Activated T-cell treated with anti-CD3 and anti-CD28 coated beads, Interleukin-2, amount 50 U/mL, for 4 hours (primary cell): ENCODE measurements around the gene DNAJC22. TPM values are rescaled to one million over a fixed set of nuclear protein-coding genes. Genes with fewer than 3 reads are reported as not detected.
"Not testable (repeated sequence)": the region's sequence is repeated elsewhere in the genome, so short reads cannot be mapped to it uniquely, and the experiment has no call there.

Experiments used
- ATAC-seq, 2 donors: fragments of 200-7000 bp; cut with Tn5 transposase; one replicate each; pipeline ENCODE4 v1.10.0; 2021
- DNase-seq: peaks from one replicate; pipeline ENCODE4 v3.0.0-alpha.2; 2020
- H3K27me3 Mint-ChIP-seq: one replicate; pipeline ENCODE4 v1.8.0; 2021; ENCODE audit warnings: low read depth, mixed read lengths
- H3K36me3 Mint-ChIP-seq: one replicate; pipeline ENCODE4 v1.8.0; 2022; ENCODE audit warnings: mixed read lengths; ENCODE audit not compliant: insufficient read depth
- H3K4me1 Mint-ChIP-seq: one replicate; pipeline ENCODE4 v1.8.0; 2021; ENCODE audit warnings: low read depth, mixed read lengths
- H3K4me3 Mint-ChIP-seq: one replicate; pipeline ENCODE4 v1.8.0; 2021; ENCODE audit warnings: mild to moderate bottlenecking, moderate library complexity, mixed read lengths
- H3K9me3 Mint-ChIP-seq: one replicate; pipeline ENCODE4 v1.8.0; 2021; ENCODE audit warnings: mixed read lengths
- total RNA-seq, 3 donors: library from RNA; stranded (reverse); gene quantifications; one replicate each; pipeline ENCODE4 v1.2.1, GENCODE V29; 2021

DNAJC22 gene
- total RNA-seq, 3 donors from 2014 or later: 0.11 TPM; not detected in 2

DNA sequence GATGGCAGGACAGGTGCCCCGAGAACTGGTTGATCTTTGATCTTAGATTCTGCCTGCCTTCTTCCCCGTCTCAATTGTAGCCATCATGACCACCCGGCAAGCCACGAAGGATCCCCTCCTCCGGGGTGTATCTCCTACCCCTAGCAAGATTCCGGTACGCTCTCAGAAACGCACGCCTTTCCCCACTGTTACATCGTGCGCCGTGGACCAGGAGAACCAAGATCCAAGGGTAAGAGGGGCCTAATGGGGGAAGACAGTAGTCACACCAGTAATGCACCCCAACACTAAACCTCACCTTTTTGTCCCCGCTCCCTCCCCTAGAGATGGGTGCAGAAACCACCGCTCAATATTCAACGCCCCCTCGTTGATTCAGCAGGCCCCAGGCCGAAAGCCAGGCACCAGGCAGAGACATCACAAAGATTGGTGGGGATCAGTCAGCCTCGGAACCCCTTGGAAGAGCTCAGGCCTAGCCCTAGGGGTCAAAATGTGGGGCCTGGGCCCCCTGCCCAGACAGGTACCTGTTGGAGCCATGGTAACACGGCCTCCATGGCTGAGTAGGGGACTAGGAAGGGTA lies 23.1 kb upstream of the DNAJC22 start:
- DNase-seq (no peak), ATAC-seq (no peak)
- Mint-ChIP-seq H3K4me1 (peaks cover 17% of the 10 kb centered on the region), H3K27me3 (no peaks in the 10 kb centered on the region), H3K4me3 (peak overlapping the region; percentile 84), H3K36me3 (no peaks in the 10 kb centered on the region), H3K9me3 (no peaks in the 10 kb centered on the region)

DNA sequence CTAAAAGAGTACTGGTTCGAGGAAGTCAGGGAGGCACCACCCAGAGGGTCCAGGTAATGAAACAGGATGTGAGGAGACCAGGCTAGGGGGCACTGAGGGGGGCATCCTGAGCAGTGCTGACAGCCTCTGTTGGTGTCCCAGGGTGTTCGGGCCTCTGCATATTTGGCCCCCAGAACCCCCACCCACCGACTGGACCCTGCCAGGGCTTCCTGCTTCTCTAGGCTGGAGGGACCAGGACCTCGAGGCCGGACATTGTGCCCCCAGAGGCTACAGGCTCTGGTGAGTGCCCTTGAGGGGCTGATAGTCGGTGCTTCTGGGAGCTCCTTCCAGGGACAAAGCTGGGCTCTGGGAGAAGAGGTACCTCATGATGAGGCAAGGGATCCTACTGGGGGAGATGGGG lies 21.1 kb upstream of the DNAJC22 start:
- no peak for ATAC-seq
- no peaks in the 10 kb centered on the region for H3K27me3 Mint-ChIP-seq

DNA sequence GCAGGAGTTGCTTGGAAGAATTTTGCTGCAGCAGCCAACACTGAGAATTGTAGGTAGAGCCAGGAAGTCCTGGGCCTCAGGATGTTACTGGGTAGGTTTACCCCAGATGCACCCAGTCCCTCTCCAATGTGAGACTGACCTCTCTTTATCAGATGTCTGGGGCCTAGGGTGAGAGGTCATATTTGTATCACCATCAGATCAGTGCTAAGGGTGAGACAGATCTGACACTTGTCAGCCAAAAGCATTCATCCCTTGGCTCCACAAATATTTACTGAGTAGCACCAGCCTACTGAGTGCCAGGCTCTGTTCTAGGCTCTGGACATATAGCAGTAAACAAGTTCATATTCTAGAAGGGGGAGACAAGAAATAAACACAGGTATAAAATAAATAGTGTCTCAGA lies 19.3 kb upstream of the DNAJC22 start:
- ATAC-seq (no peak), DNase-seq (no peak)
- Mint-ChIP-seq H3K4me3 (no peak overlapping the region), H3K36me3 (no peaks in the 10 kb centered on the region), H3K9me3 (no peaks in the 10 kb centered on the region), H3K27me3 (peaks cover 17% of the 10 kb centered on the region), H3K4me1 (peaks cover 8% of the 10 kb centered on the region)

More for the DNA sequence above, 21.1 kb upstream of the DNAJC22 start:
- H3K4me1 Mint-ChIP-seq: peaks cover 17% of the 10 kb centered on the region
- no peaks in the 10 kb centered on the region for H3K9me3 Mint-ChIP-seq
- DNase-seq: no peak
- H3K4me3 Mint-ChIP-seq: no peak overlapping the region
- H3K36me3 Mint-ChIP-seq: no peaks in the 10 kb centered on the region

DNA sequence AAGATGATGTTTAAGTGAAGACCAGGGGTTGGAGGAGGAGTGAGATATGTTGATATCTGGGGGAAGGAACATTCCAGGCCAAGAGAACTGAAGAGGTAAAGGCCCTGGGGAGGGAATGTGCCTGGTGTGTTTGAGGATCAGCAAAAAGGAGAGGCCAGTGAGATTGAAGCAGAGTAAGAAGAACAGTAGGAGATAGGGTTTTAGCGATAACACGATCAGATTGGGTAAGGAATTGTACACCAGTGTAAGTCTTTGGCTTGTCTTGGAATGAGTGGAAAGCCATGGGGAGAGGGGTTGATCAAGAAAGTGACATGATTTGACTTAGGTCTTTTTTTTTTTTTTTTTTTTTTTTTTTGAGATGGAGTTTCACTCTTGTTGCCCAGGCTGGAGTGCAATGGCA lies 18.8 kb upstream of the DNAJC22 start:
- H3K36me3 Mint-ChIP-seq: no peaks in the 10 kb centered on the region
- peaks cover 22% of the 10 kb centered on the region for H3K27me3 Mint-ChIP-seq
- no peaks in the 10 kb centered on the region for H3K9me3 Mint-ChIP-seq
- no peak for ATAC-seq
- no peak overlapping the region for H3K4me3 Mint-ChIP-seq
- peaks cover 7% of the 10 kb centered on the region for H3K4me1 Mint-ChIP-seq
- DNase-seq: no peak

DNA sequence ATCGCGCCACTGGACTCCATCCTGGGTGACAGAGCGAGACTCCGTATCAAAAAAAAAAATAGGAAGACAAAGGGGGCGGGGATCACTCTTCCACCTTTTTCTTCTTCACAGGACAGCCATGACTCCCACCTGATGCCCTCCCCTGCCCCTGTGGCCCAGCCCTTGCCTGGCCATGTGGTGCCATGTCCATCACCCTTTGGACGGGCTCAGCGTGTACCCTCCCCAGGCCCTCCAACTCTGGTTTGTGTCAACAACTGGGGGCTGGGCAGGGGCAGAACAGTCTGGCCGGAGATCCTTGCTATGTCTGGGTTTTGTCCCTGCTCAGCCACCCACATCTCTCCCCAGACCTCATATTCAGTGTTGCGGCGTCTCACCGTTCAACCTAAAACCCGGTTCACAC lies 17.9 kb upstream of the DNAJC22 start:
- no peak for DNase-seq
- no peaks in the 10 kb centered on the region for H3K9me3 Mint-ChIP-seq
- no peak overlapping the region for H3K4me3 Mint-ChIP-seq
- no peak for ATAC-seq
- no peaks in the 10 kb centered on the region for H3K36me3 Mint-ChIP-seq
- peaks cover 2% of the 10 kb centered on the region for H3K4me1 Mint-ChIP-seq
- peaks cover 29% of the 10 kb centered on the region for H3K27me3 Mint-ChIP-seq

DNA sequence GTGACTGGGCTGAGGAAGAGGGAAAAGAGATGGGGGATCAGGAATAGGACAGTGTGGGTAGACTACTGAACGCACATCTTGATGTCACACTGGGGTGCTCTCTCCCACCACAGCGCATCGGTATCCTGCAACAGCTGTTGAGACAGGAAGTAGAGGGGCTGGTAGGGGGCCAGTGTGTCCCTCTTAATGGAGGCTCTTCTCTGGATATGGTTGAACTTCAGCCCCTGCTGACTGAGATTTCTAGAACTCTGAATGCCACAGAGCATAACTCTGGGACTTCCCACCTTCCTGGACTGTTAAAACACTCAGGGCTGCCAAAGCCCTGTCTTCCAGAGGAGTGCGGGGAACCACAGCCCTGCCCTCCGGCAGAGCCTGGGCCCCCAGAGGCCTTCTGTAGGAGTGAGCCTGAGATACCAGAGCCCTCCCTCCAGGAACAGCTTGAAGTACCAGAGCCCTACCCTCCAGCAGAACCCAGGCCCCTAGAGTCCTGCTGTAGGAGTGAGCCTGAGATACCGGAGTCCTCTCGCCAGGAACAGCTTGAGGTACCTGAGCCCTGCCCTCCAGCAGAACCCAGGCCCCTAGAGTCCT lies 16.6 kb upstream of the DNAJC22 start:
- Mint-ChIP-seq H3K36me3 (no peaks in the 10 kb centered on the region), H3K4me3 (no peak overlapping the region), H3K4me1 (peaks cover 6% of the 10 kb centered on the region), H3K27me3 (peaks cover 40% of the 10 kb centered on the region), H3K9me3 (no peaks in the 10 kb centered on the region)
- no peak for ATAC-seq
- no peak for DNase-seq

DNA sequence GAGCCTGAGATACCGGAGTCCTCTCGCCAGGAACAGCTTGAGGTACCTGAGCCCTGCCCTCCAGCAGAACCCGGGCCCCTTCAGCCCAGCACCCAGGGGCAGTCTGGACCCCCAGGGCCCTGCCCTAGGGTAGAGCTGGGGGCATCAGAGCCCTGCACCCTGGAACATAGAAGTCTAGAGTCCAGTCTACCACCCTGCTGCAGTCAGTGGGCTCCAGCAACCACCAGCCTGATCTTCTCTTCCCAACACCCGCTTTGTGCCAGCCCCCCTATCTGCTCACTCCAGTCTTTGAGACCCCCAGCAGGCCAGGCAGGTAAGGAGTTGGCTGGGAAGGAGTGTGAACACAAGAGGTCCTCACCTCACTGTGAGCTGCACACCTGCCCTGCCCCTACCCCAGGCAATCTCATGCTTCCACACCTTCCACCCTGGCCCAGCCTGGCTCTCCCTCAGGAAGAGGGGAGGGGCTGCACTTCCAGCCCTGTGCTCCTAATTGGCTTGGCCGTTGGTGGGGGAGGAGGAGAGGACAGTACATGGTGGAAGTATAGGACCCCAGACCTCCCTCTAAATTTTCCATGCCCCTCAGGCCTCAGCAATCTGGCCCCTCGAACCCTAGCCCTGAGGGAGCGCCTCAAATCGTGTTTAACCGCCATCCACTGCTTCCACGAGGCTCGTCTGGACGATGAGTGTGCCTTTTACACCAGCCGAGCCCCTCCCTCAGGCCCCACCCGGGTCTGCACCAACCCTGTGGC lies 15.9 kb upstream of the DNAJC22 start:
- Mint-ChIP-seq H3K4me3 (no peak overlapping the region), H3K4me1 (peaks cover 6% of the 10 kb centered on the region), H3K9me3 (no peaks in the 10 kb centered on the region), H3K36me3 (no peaks in the 10 kb centered on the region), H3K27me3 (peaks cover 47% of the 10 kb centered on the region)
- DNase-seq (no peak), ATAC-seq (no peak)

DNA sequence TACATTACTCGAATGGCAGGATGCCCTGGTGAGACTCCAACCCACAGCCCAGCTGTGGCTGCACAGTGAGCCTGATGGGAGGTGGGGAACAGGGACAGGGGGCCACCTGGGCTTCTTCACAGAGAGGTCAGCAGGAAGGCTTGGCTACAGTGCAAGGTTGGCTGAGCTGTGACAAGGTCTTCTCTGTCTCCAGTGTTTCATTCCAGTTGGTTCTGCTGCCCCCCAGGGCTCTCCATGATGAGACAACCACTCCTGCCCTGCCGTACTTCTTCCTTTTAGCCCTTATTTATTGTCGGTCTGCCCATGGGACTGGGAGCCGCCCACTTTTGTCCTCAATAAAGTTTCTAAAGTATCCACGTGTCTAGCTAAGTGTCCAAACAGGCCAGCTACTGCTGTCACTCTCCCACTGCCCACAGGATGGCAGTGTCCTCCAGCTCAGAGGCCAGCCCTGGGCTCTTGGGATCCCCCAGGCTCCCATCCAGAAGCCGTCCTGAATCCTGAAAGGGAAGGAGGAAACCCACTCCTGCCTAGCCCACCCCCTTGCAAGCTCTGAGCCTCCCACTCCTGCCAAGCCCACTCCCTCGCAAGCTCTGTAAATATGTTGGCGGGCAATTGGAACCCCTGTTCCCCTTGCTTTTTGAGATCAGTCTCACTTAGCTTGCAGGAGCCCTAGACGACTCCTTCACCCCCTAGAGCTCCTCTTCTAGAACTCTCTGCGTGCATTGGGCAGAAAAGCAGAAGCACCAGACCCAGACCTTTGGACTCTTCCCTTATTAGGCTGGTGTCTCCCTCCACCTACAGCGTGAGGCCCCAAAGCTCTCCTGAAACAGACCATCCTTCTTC lies 15.1 kb upstream of the DNAJC22 start:
- Mint-ChIP-seq H3K4me3 (no peak overlapping the region), H3K9me3 (no peaks in the 10 kb centered on the region), H3K4me1 (peaks cover 6% of the 10 kb centered on the region), H3K27me3 (peaks cover 48% of the 10 kb centered on the region), H3K36me3 (no peaks in the 10 kb centered on the region)
- ATAC-seq (peak in 1 of 2 donors; percentile 44), DNase-seq (no peak)

DNA sequence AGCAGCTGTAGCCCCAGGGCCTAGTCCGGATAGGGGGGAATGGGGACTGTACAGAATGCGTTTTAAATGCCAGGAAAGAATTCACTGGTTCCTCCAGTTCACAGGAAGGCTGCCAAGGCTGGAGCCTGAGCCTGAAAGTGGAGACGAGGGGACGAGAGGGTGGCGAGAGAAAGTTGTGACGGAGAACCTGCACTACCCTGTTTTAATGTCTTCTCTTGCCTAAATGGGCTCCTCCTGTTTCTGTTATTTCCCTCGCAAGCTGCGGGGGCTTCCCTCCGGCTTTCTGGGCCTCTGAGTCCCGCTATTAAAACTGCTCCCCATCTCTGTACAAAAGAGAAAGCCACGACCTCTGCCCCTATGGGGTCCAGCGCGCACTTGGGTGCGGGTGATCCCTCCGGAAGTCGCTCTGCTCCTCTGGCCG lies 14.2 kb upstream of the DNAJC22 start:
- Mint-ChIP-seq H3K4me3 (no peak overlapping the region), H3K4me1 (peaks cover 9% of the 10 kb centered on the region), H3K9me3 (no peaks in the 10 kb centered on the region), H3K36me3 (no peaks in the 10 kb centered on the region), H3K27me3 (peaks cover 56% of the 10 kb centered on the region)
- ATAC-seq (no peak), DNase-seq (no peak)

DNA sequence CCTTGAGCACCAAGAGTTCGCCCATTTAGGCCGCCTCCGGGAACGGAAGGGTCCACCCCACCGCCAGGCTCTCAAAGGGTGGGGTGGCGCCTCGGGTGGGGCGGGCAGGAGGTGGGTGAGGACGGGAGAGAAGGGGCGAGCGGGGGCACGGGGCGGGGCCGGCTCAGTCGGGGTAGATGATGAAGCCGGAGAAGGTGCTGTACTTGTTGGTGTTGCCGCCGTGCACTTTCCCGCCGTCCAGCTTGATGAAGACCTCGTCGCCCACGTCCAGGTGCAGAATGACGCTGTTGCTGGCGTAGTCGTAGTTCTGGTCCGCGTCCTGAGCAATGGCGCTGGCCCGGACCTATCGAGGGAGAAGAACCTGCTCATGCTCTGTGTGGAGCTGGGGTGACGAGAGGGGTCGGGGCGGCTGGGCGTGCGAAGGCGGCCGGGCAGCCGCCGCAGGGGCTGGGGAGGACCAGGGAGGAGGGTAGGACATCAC lies 13.8 kb upstream of the DNAJC22 start:
- Mint-ChIP-seq H3K36me3 (no peaks in the 10 kb centered on the region), H3K27me3 (peaks cover 60% of the 10 kb centered on the region), H3K4me1 (peaks cover 14% of the 10 kb centered on the region), H3K9me3 (no peaks in the 10 kb centered on the region), H3K4me3 (peak overlapping the region; percentile 37)
- no peak for ATAC-seq
- no peak for DNase-seq

DNA sequence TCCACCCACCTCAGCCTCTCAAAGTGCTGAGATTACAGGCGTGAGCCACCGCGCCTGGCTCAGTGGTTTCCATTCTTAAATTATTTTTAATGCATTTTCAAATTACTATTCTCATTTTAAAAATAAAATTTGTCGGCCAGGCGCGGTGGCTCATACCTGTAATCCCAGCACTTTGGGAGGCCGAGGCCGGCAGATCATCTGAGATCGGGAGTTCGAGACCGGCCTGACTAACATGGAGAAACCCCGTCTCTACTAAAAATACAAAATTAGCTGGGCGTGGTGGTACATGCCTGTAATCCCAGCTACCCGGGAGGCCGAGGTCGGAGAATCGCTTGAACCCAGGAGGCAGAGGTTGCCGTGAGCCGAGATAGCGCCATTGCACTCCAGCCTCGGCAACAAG lies 12.9 kb upstream of the DNAJC22 start:
- not testable (repeated sequence) for ATAC-seq, DNase-seq, H3K36me3 Mint-ChIP-seq, H3K4me3 Mint-ChIP-seq, H3K9me3 Mint-ChIP-seq
- H3K27me3 Mint-ChIP-seq: peaks cover 63% of the 10 kb centered on the region
- H3K4me1 Mint-ChIP-seq: peaks cover 15% of the 10 kb centered on the region

DNA sequence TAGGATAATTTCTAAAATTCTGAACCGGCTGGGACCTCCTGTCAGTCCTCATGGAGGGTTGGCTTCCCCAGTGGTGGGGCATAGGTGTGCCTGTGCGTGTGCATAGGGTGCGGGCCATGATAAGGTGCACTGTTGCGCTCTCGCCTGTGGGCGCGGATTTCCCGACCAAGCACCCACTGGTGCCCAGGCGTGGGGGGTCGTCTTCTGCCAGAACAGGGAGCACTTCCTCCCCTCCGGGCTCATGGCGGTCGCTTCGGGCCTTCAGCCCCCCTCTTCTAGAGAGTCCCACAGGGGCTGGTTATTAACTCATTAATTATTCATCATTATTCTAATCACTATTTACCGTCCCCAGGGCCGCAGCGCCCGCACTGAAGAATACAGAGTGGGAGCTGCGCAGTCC lies 12.5 kb upstream of the DNAJC22 start:
- Mint-ChIP-seq H3K27me3 (peaks cover 65% of the 10 kb centered on the region), H3K36me3 (no peaks in the 10 kb centered on the region), H3K4me3 (no peak overlapping the region), H3K4me1 (peaks cover 15% of the 10 kb centered on the region), H3K9me3 (no peaks in the 10 kb centered on the region)
- ATAC-seq: no peak
- DNase-seq: no peak

DNA sequence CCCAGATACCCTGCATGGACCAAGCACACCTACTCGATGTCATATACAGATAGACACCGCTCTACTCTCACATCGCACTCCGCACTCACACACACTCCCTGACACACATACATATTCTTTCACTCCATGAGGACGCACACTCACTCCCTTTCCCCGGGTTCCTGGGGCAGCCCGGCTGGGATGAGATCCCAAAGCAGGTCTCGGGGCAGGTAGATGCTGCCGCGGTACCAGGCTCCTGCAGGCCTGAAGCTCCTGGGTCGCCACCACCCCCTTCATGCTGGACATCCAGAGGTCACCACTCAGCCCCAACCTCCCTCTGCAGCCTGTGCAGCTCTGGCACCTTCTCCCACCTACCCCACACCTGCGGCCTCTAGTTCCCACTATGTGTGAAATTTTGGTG lies 12.0 kb upstream of the DNAJC22 start:
- Mint-ChIP-seq H3K4me1 (peaks cover 15% of the 10 kb centered on the region), H3K9me3 (no peaks in the 10 kb centered on the region), H3K27me3 (peaks cover 69% of the 10 kb centered on the region), H3K4me3 (no peak overlapping the region), H3K36me3 (no peaks in the 10 kb centered on the region)
- ATAC-seq (no peak), DNase-seq (no peak)
